Immature natural killer cell (primary cell): Measurements from ENCODE around the gene POFUT2. TPM values are rescaled to one million over a fixed set of nuclear protein-coding genes. Genes with fewer than 3 reads are reported as not detected.

ENCODE experiments used
- DNase-seq, 3 donors: peaks; one replicate each; pipeline ENCODE4 v3.0.0; 2022; ENCODE audit warnings: mixed read lengths in 1 of 3
- H3K27ac Mint-ChIP-seq, 6 donors: one replicate each; pipeline ENCODE4 v1.8.0; 2020; ENCODE audit warnings: mixed read lengths in 6 of 6, mild to moderate bottlenecking in 5 of 6, inconsistent platforms in 4 of 6, moderate library complexity in 3 of 6
- H3K27me3 Mint-ChIP-seq, 3 donors: one replicate each; pipeline ENCODE4 v1.8.0; 2020 to 2021; ENCODE audit warnings: low read depth in 3 of 3, mild to moderate bottlenecking in 3 of 3, mixed read lengths in 3 of 3, moderate library complexity in 3 of 3, inconsistent platforms in 1 of 3
- H3K36me3 Mint-ChIP-seq, 3 donors: one replicate each; pipeline ENCODE4 v1.8.0; 2020; ENCODE audit warnings: mixed read lengths in 3 of 3, inconsistent platforms in 2 of 3, mild to moderate bottlenecking in 2 of 3
- H3K4me1 Mint-ChIP-seq, 2 donors: one replicate each; pipeline ENCODE4 v1.8.0; 2020; ENCODE audit warnings: inconsistent platforms in 2 of 2, mild to moderate bottlenecking in 2 of 2, mixed read lengths in 2 of 2, moderate library complexity in 1 of 2
- H3K4me3 Mint-ChIP-seq, 5 donors: one replicate each; pipeline ENCODE4 v1.8.0; 2020; ENCODE audit warnings: mild to moderate bottlenecking in 5 of 5, mixed read lengths in 5 of 5, inconsistent platforms in 3 of 5, moderate library complexity in 3 of 5
- H3K9me3 Mint-ChIP-seq, 6 donors: one replicate each; pipeline ENCODE4 v1.8.0; 2020; ENCODE audit warnings: mild to moderate bottlenecking in 6 of 6, mixed read lengths in 6 of 6, inconsistent platforms in 4 of 6, moderate library complexity in 3 of 6
- polyA plus RNA-seq, 3 donors: library from polyadenylated mRNA; unstranded; fragments of 300-500 nt; fragmentation: Illumina TruSeq; gene quantifications; one replicate each; pipeline ENCODE4 v1.2.3, GENCODE V29; 2021

POFUT2 gene
- polyA plus RNA-seq, 3 donors from 2014 or later: 1.1 to 5.2 (median 4.7) TPM

- no peaks in the 10 kb centered on the region for H3K4me1 Mint-ChIP-seq
- no peak for DNase-seq
- H3K36me3 Mint-ChIP-seq: no peaks in the 10 kb centered on the region
- H3K4me3 Mint-ChIP-seq: no peak overlapping the region
- no peak overlapping the region for H3K27ac Mint-ChIP-seq
- H3K9me3 Mint-ChIP-seq: no peaks in the 10 kb centered on the region
- H3K27me3 Mint-ChIP-seq: peaks cover 3 to 4% (median 4%) of the 10 kb centered on the region in 3 donors
Observed at GRCh38 chr21:45330075-45330781, 42.5 kb upstream of the POFUT2 start.

GRCh38 chr21:45329261-45330074, 41.8 kb upstream of the POFUT2 start:
- H3K4me3 Mint-ChIP-seq: no peak overlapping the region
- H3K27me3 Mint-ChIP-seq: peaks cover 3 to 4% (median 3%) of the 10 kb centered on the region in 3 donors
- H3K36me3 Mint-ChIP-seq: no peaks in the 10 kb centered on the region
- no peak for DNase-seq
- H3K4me1 Mint-ChIP-seq: no peaks in the 10 kb centered on the region
- H3K9me3 Mint-ChIP-seq: no peaks in the 10 kb centered on the region
- no peak overlapping the region for H3K27ac Mint-ChIP-seq

GRCh38 chr21:45328198-45329091, 40.8 kb upstream of the POFUT2 start:
- Mint-ChIP-seq H3K27me3 (peaks cover 0 to 2% (median 2%) of the 10 kb centered on the region in 3 donors), H3K27ac (no peak overlapping the region), H3K9me3 (no peaks in the 10 kb centered on the region), H3K4me1 (no peaks in the 10 kb centered on the region), H3K36me3 (no peaks in the 10 kb centered on the region), H3K4me3 (no peak overlapping the region)
- DNase-seq: no peak

GRCh38 chr21:45327441-45328197, 39.9 kb upstream of the POFUT2 start:
- peaks cover under 1 to 2% (median 2%) of the 10 kb centered on the region in 3 donors for H3K27me3 Mint-ChIP-seq
- no peak overlapping the region for H3K27ac Mint-ChIP-seq
- H3K9me3 Mint-ChIP-seq: no peaks in the 10 kb centered on the region
- H3K4me1 Mint-ChIP-seq: no peaks in the 10 kb centered on the region
- no peak for DNase-seq
- H3K36me3 Mint-ChIP-seq: no peaks in the 10 kb centered on the region
- H3K4me3 Mint-ChIP-seq: no peak overlapping the region

- H3K4me3 Mint-ChIP-seq: no peak overlapping the region
- H3K27ac Mint-ChIP-seq: peak overlapping the region in 1 of 6 donors; percentile 46
- no peaks in the 10 kb centered on the region for H3K4me1 Mint-ChIP-seq
- peaks cover 2 to 3% (median 2%) of the 10 kb centered on the region in 3 donors for H3K27me3 Mint-ChIP-seq
- no peaks in the 10 kb centered on the region for H3K36me3 Mint-ChIP-seq
- DNase-seq: no peak
- H3K9me3 Mint-ChIP-seq: no peaks in the 10 kb centered on the region
Observed at GRCh38 chr21:45326891-45327440, 39.3 kb upstream of the POFUT2 start.

GRCh38 chr21:45326169-45326851, 38.6 kb upstream of the POFUT2 start:
- DNase-seq: no peak
- no peaks in the 10 kb centered on the region for H3K4me1 Mint-ChIP-seq
- no peak overlapping the region for H3K27ac Mint-ChIP-seq
- no peaks in the 10 kb centered on the region for H3K9me3 Mint-ChIP-seq
- H3K36me3 Mint-ChIP-seq: no peaks in the 10 kb centered on the region
- peaks cover 2 to 3% (median 2%) of the 10 kb centered on the region in 3 donors for H3K27me3 Mint-ChIP-seq
- H3K4me3 Mint-ChIP-seq: no peak overlapping the region

- H3K4me1 Mint-ChIP-seq: no peaks in the 10 kb centered on the region
- no peaks in the 10 kb centered on the region for H3K36me3 Mint-ChIP-seq
- H3K9me3 Mint-ChIP-seq: no peaks in the 10 kb centered on the region
- H3K4me3 Mint-ChIP-seq: no peak overlapping the region
- DNase-seq: no peak
- H3K27me3 Mint-ChIP-seq: peaks cover 2 to 3% (median 2%) of the 10 kb centered on the region in 3 donors
- H3K27ac Mint-ChIP-seq: no peak overlapping the region
Observed at GRCh38 chr21:45325206-45326168, 37.8 kb upstream of the POFUT2 start.

GRCh38 chr21:45324489-45325205, 37.0 kb upstream of the POFUT2 start:
- peaks cover 2 to 3% (median 2%) of the 10 kb centered on the region in 3 donors for H3K27me3 Mint-ChIP-seq
- H3K36me3 Mint-ChIP-seq: no peaks in the 10 kb centered on the region
- no peaks in the 10 kb centered on the region for H3K9me3 Mint-ChIP-seq
- no peak overlapping the region for H3K4me3 Mint-ChIP-seq
- DNase-seq: no peak
- no peaks in the 10 kb centered on the region for H3K4me1 Mint-ChIP-seq
- peak overlapping the region in 1 of 6 donors; percentile 40 for H3K27ac Mint-ChIP-seq

GRCh38 chr21:45323487-45324311, 36.0 kb upstream of the POFUT2 start:
- Mint-ChIP-seq H3K27me3 (peaks cover 2 to 3% (median 2%) of the 10 kb centered on the region in 3 donors), H3K9me3 (no peaks in the 10 kb centered on the region), H3K36me3 (no peaks in the 10 kb centered on the region), H3K4me1 (no peaks in the 10 kb centered on the region), H3K27ac (no peak overlapping the region), H3K4me3 (no peak overlapping the region)
- no peak for DNase-seq

- Mint-ChIP-seq H3K9me3 (no peaks in the 10 kb centered on the region), H3K27me3 (peaks cover 2 to 3% (median 2%) of the 10 kb centered on the region in 3 donors), H3K27ac (no peak overlapping the region), H3K36me3 (no peaks in the 10 kb centered on the region), H3K4me1 (no peaks in the 10 kb centered on the region), H3K4me3 (no peak overlapping the region)
- DNase-seq: no peak
Observed at GRCh38 chr21:45322960-45323461, 35.3 kb upstream of the POFUT2 start.
